Astrocyte (in vitro differentiated cells and primary cell): Measurements from ENCODE around the gene NCOA7. TPM values are rescaled to one million over a fixed set of nuclear protein-coding genes. Genes with fewer than 3 reads are reported as not detected.

Experiments
- DNase-seq: peaks from one replicate; pipeline ENCODE4 v3.0.0-alpha.2; 2010; ENCODE audit warnings: low read depth
- FAIRE-seq: peaks from 2 replicates; lab custom pipeline; 2011; peaks lifted over from hg19 to GRCh38; lab: Jason Lieb, UNC
- H2AFZ ChIP-seq: 2 replicates; pipeline ENCODE4 v1.6.0; 2012; ENCODE audit warnings: low read depth, low read length, inconsistent platforms
- H3K27ac ChIP-seq: 2 replicates; pipeline ENCODE4 v1.5.1; 2011; ENCODE audit warnings: low read depth, low read length, inconsistent platforms
- H3K27me3 ChIP-seq: 2 replicates; pipeline ENCODE4 v1.6.0; 2011; ENCODE audit warnings: low read length, inconsistent platforms; ENCODE audit not compliant: insufficient read depth
- H3K36me3 ChIP-seq: 2 replicates; pipeline ENCODE4 v1.5.1; 2011; ENCODE audit warnings: low read length, inconsistent platforms; ENCODE audit not compliant: insufficient read depth
- H3K4me1 ChIP-seq: 2 replicates; pipeline ENCODE4 v1.5.1; 2011; ENCODE audit warnings: low read length, inconsistent platforms; ENCODE audit not compliant: insufficient read depth
- H3K4me2 ChIP-seq: 2 replicates; pipeline ENCODE4 v1.6.0; 2012; ENCODE audit warnings: low read length, inconsistent platforms
- H3K4me3 ChIP-seq: 2 replicates; pipeline ENCODE4 v1.5.1; 2011; ENCODE audit warnings: low read depth, mild to moderate bottlenecking, low read length, inconsistent platforms; ENCODE audit not compliant: insufficient read depth
- H3K79me2 ChIP-seq: 2 replicates; pipeline ENCODE4 v1.6.0; 2012; ENCODE audit warnings: mild to moderate bottlenecking, low read length, inconsistent platforms; ENCODE audit not compliant: insufficient read depth
- H3K9ac ChIP-seq: 2 replicates; pipeline ENCODE4 v1.6.0; 2012; ENCODE audit warnings: mild to moderate bottlenecking, low read length, inconsistent platforms
- H3K9me3 ChIP-seq: 2 replicates; pipeline ENCODE4 v1.5.1; 2012; ENCODE audit warnings: low read depth, mild to moderate bottlenecking, low read length, inconsistent platforms; ENCODE audit not compliant: insufficient read depth
- H4K20me1 ChIP-seq: 2 replicates; pipeline ENCODE4 v1.6.0; 2012; ENCODE audit warnings: low read length, inconsistent platforms; ENCODE audit not compliant: insufficient read depth
- H3K27ac Mint-ChIP-seq: one replicate; pipeline ENCODE4 v1.8.0; 2021; ENCODE audit warnings: mild to moderate bottlenecking, mixed read lengths; ENCODE audit not compliant: unreplicated experiment
- H3K27me3 Mint-ChIP-seq: one replicate; pipeline ENCODE4 v1.8.0; 2021; ENCODE audit warnings: low read depth, mixed read lengths; ENCODE audit not compliant: unreplicated experiment
- H3K36me3 Mint-ChIP-seq: one replicate; pipeline ENCODE4 v1.8.0; 2021; ENCODE audit warnings: low read depth, mixed read lengths; ENCODE audit not compliant: unreplicated experiment
- H3K4me1 Mint-ChIP-seq: one replicate; pipeline ENCODE4 v1.8.0; 2021; ENCODE audit warnings: low read depth, mixed read lengths; ENCODE audit not compliant: unreplicated experiment
- H3K4me3 Mint-ChIP-seq: one replicate; pipeline ENCODE4 v1.8.0; 2021; ENCODE audit warnings: mild to moderate bottlenecking, moderate library complexity, mixed read lengths; ENCODE audit not compliant: unreplicated experiment
- H3K9me3 Mint-ChIP-seq: one replicate; pipeline ENCODE4 v1.8.0; 2021; ENCODE audit warnings: mild to moderate bottlenecking, mixed read lengths; ENCODE audit not compliant: unreplicated experiment
- EZH2 ChIP-seq: IDR thresholded peaks from 2 replicates; pipeline ENCODE4 v1.6.1; 2012; ENCODE audit warnings: mild to moderate bottlenecking, low read length, inconsistent platforms; ENCODE audit not compliant: insufficient read depth
- total RNA-seq: library from RNA; stranded (reverse); gene quantifications from 2 replicates; pipeline ENCODE4 v1.2.1, GENCODE V29; 2021
- TF ChIP-seq, protein P1 (sequence below): IDR thresholded peaks from 2 replicates; pipeline ENCODE4 v1.5.1; 2011; ENCODE audit warnings: low read depth, mild to moderate bottlenecking, inconsistent platforms, low read length, moderate library complexity; ENCODE audit not compliant: insufficient read depth

Gene NCOA7
- total RNA-seq, 1 donor from 2014 or later: 26.0 TPM

- H3K27ac ChIP-seq: peak overlapping the region; percentile 89
- no peaks in the 10 kb centered on the region for H3K27me3 ChIP-seq
- no peak overlapping the region for H3K4me3 ChIP-seq
- H2AFZ ChIP-seq: no peak overlapping the region
- H3K4me1 ChIP-seq: peaks cover 33% of the 10 kb centered on the region
- H3K4me3 Mint-ChIP-seq: no peak overlapping the region
- no peaks in the 10 kb centered on the region for H4K20me1 ChIP-seq
- H3K36me3 Mint-ChIP-seq: no peaks in the 10 kb centered on the region
- no peak for TF ChIP-seq EZH2
- TF ChIP-seq, protein P1, sequence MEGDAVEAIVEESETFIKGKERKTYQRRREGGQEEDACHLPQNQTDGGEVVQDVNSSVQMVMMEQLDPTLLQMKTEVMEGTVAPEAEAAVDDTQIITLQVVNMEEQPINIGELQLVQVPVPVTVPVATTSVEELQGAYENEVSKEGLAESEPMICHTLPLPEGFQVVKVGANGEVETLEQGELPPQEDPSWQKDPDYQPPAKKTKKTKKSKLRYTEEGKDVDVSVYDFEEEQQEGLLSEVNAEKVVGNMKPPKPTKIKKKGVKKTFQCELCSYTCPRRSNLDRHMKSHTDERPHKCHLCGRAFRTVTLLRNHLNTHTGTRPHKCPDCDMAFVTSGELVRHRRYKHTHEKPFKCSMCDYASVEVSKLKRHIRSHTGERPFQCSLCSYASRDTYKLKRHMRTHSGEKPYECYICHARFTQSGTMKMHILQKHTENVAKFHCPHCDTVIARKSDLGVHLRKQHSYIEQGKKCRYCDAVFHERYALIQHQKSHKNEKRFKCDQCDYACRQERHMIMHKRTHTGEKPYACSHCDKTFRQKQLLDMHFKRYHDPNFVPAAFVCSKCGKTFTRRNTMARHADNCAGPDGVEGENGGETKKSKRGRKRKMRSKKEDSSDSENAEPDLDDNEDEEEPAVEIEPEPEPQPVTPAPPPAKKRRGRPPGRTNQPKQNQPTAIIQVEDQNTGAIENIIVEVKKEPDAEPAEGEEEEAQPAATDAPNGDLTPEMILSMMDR: no peak
- DNase-seq (peak; percentile 64), FAIRE-seq (no peak)
- no peaks in the 10 kb centered on the region for H3K9me3 ChIP-seq
- H3K9ac ChIP-seq: no peak overlapping the region
- no peak overlapping the region for H3K4me2 ChIP-seq
- peaks cover 22% of the 10 kb centered on the region for H3K4me1 Mint-ChIP-seq
- H3K36me3 ChIP-seq: no peaks in the 10 kb centered on the region
- H3K27me3 Mint-ChIP-seq: no peaks in the 10 kb centered on the region
- no peaks in the 10 kb centered on the region for H3K9me3 Mint-ChIP-seq
- no peak overlapping the region for H3K27ac Mint-ChIP-seq
- H3K79me2 ChIP-seq: no peaks in the 10 kb centered on the region
Observed at GRCh38 chr6:125947615-125948014, 156.9 kb downstream of the NCOA7 start.

- Histone ChIP-seq H2AFZ (no peak overlapping the region), H3K36me3 (no peaks in the 10 kb centered on the region), H3K4me2 (no peak overlapping the region), H3K4me1 (peaks cover 29% of the 10 kb centered on the region), H3K9me3 (no peaks in the 10 kb centered on the region), H3K79me2 (no peaks in the 10 kb centered on the region), H3K27ac (no peak overlapping the region), H3K4me3 (no peak overlapping the region), H3K9ac (no peak overlapping the region), H4K20me1 (no peaks in the 10 kb centered on the region), H3K27me3 (no peaks in the 10 kb centered on the region)
- Mint-ChIP-seq H3K9me3 (no peaks in the 10 kb centered on the region), H3K4me1 (peaks cover 18% of the 10 kb centered on the region), H3K27me3 (no peaks in the 10 kb centered on the region), H3K4me3 (no peak overlapping the region), H3K27ac (no peak overlapping the region), H3K36me3 (no peaks in the 10 kb centered on the region)
- TF ChIP-seq, protein P1: no peak
- no peak for TF ChIP-seq EZH2
- no peak for FAIRE-seq
- no peak for DNase-seq
Observed at GRCh38 chr6:125948455-125948854, 157.7 kb downstream of the NCOA7 start.

DNA sequence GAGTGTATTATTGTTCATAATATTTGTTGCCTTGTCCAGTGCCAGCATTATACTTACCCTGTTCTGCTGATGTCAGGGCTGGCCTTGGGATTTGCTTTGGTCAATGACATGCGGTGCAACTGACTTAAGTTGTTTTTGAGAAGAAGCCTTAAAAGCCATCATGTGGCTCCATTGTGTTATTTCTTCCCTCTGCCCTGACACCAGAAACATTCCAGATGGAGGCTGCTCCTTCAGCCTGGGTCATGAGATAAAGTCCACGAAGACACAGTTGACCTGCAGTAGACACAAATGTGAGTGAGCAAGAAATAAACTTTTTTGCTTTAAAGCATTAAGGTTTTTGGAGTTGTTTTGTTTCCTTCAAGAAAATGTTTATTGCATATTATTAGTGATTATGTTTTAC is 158.3 kb downstream of the NCOA7 start:
- DNase-seq: no peak
- Histone ChIP-seq H3K36me3 (no peaks in the 10 kb centered on the region), H3K9ac (no peak overlapping the region), H3K27ac (no peak overlapping the region), H3K9me3 (no peaks in the 10 kb centered on the region), H4K20me1 (no peaks in the 10 kb centered on the region), H3K4me1 (peaks cover 29% of the 10 kb centered on the region), H3K4me3 (no peak overlapping the region), H3K79me2 (no peaks in the 10 kb centered on the region), H3K27me3 (peaks cover 2% of the 10 kb centered on the region), H3K4me2 (no peak overlapping the region), H2AFZ (no peak overlapping the region)
- TF ChIP-seq, protein P1: no peak
- TF ChIP-seq EZH2: no peak
- H3K27me3 Mint-ChIP-seq: no peaks in the 10 kb centered on the region
- H3K4me3 Mint-ChIP-seq: no peak overlapping the region
- no peaks in the 10 kb centered on the region for H3K9me3 Mint-ChIP-seq
- H3K4me1 Mint-ChIP-seq: peaks cover 18% of the 10 kb centered on the region
- no peak overlapping the region for H3K27ac Mint-ChIP-seq
- FAIRE-seq: no peak
- H3K36me3 Mint-ChIP-seq: no peaks in the 10 kb centered on the region
